GM18517 (cell line): ENCODE data around the gene KRT34.
"Not testable (repeated sequence)": the region's sequence is repeated elsewhere in the genome, so short reads cannot be mapped to it uniquely, and the experiment has no call there.

Experiments used
- ATAC-seq: cut with Tn5 transposase; IDR thresholded peaks from one replicate; pipeline ENCODE4 v1.9.1; 2021; ENCODE audit warnings: mild to moderate bottlenecking, moderate library complexity; ENCODE audit not compliant: unreplicated experiment

Gene KRT34

DNA sequence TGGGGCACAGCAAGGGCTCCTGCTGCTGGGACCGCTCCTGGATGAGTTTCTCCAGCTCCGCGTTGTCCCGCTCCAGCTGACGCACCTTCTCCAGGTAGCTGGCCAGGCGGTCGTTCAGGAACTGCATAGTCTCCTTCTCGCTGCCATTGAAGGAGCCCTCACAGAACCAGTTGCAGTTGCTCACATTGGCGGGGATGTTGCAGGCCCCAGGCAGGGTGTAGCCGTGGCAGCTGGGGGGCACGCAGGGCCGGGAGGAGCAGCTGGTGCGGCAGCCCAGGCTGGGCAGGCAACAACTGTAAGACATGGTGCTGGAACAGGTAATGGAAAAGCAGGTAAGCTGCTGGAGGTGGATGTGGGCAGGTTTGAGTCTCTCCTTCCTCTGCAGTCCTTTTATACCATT is at the start of gene KRT34:
TSS of gene KRT34 (minus strand) at position 364 of the 400 bp plus-strand sequence. CDS start at position 304, 60 bp downstream.
- ATAC-seq: not testable (repeated sequence)

DNA sequence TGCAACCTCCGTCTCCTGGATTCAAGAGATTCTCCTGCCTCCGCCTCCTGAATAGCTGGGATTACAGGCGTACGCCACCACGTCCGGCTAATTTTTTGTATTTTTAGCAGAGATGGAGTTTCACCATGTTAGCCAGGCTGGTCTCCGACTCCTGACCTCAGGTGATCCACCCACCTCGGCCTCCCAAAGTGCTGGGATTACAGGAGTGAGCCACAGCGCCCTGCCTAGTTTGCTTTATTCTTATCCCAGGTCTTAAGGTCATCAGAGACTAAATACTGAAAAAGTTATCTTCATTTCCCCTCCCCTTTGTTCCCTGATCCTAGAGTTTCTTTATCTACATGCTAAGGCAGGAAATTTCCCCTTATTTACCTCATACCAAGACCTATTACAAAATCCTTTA is 48.3 kb upstream of the KRT34 start:
- not testable (repeated sequence) for ATAC-seq

DNA sequence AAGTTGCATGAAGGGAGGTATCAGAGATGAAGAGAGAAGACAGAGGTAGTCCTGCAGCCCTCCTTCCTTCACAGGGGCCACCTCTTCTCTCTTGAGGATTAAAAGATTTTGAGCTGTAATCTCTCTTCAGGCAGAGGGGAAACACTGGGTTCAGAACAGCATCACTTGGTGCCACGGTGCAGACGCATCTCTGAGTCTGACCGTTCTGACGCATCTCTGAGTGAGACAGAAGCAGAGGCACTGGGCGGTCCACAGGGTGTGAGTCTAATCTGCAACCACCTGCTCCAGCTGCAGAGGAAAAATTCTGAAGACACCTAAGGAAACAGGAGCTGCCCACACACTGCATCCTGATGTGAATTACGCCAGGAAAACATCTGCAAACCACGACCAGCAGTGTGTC is 47.6 kb upstream of the KRT34 start:
- ATAC-seq: no peak

DNA sequence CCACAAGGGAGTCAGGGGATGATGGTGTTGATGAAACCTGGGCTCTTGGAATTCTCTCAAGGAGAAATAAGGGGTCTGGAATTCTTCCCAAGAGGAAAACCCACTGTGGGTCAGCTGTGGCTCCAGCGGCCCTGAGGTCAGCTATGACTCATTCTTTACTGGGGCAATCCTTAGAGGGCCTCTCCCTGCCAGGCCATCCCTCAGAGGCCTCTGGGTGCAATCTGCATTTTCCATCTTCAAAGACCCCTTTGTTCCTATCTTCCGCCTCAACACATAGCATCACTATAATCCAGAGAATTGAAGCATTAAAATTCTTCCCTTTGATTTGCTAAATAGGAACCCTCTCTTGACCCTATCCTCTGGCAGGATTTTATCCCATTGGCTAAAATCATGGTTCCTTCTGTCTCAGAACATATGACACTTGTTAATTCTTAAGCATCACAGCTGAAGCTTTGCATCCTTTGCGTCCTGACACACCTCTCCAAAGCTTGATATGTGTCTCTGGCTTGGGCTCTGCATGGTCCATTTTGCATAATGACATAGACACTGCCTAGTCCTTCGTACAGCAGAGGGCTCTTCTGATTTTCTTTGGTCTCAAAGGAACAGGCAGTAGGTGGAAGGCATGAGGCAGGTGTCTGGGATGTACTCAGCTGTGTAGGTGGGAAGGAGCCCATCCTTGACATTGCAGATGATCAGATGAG is 46.6 kb upstream of the KRT34 start:
- ATAC-seq: no peak

DNA sequence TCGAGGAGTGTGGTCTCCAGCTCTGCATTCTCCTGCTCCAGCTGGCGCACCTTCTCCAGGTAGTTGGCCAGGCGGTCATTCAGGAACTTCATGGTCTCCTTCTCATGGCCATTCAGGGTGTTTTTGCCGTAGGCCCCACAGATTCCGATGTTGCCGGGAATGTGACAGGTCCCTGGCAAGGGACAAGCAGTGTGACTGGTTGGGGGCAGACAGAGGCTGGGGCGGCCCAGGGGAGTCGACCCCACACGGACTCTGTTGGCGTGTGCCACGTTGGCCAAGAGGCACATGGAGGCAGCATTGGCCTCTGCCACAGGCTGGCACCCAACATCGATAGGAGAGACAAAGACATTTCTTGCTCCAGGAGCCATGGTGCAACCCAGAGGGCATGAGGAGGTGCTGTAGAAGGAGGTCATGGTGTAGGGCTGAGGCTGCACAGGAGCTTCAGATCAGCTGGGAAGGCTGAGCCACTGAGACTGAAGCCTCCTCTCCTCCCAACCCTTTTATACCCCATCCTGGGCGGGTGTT is 42.1 kb upstream of the KRT34 start, which contains the start of gene KRT37:
TSS of gene KRT37 (minus strand) at position 475 of the 525 bp plus-strand sequence. CDS start at position 413, 62 bp downstream.
- no peak for ATAC-seq

DNA sequence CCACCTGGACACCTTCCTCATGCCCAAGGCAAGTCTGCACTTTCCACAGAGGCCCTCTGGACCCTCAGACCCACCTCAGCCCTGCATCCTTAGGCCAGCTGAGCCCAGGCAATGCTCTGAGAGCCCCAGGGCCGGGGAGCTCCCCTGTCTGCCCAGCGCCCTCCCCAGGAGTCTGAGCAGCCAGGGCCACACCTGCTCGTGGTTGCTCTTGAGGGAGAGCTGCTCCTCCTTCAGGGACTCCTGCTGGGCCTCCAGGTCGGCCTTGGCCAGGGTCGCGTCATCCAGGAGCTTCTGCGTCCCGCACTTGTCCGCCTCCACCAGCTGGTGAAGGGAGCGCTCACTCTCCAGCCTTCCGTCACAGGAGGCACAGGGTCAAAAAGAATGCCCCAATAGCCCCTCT is 40.5 kb upstream of the KRT34 start:
- not testable (repeated sequence) for ATAC-seq

DNA sequence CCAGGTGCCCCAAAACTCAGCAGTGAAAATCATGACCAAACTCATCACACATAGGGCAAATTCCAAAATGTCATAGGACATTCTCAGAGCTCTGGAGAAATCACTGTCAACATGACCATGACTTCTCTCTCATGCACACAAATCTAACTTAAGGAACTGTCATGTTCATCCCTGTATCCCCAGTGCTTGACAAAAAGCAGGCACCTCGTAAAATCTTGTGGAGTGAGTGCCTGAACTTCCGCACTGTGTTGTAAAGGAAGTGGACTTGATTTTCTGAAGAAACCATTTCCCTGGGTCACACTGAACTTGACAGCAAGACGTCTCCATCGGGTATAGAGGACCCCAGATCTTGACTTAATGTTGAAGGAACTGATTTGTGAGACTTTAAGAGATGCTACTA is 39.5 kb upstream of the KRT34 start:
- ATAC-seq: no peak

DNA sequence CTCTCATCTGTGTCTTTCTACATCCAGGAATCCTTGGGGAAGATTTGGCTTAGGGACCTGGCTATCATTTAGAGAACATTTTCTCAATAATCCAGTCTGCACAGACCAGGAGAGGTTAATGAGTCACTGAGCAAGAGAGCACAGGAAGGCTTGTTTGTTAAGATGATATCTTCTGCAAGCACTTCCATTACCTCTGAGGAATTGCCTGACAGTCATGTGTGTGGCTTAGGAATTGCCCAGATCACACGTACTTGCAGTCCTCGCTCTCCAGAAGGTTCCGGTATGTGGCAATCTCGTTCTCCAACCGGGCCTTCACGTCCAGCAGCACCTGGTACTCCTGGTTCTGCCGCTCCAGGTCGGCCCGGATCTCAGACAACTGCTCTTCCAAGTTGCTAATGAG is 39.0 kb upstream of the KRT34 start:
- no peak for ATAC-seq

DNA sequence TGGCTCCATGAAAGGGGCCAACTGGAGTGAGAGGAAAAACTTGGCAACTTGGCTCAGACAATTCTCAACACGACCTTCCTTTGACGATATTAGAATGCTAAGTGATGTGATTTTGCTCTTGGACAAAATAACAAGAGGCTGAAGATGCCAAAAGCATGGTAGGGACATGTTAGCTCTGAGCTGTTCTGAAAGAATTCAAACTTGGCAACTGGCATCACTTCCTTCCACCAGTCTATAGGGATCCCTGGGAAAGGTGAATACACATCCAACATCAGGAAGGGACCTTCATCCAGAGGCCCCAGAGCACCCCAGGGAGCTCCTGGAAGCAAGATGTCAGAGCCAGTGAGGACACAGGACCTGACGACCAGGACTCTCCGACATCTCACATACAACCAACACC is 38.0 kb upstream of the KRT34 start:
- no peak for ATAC-seq

DNA sequence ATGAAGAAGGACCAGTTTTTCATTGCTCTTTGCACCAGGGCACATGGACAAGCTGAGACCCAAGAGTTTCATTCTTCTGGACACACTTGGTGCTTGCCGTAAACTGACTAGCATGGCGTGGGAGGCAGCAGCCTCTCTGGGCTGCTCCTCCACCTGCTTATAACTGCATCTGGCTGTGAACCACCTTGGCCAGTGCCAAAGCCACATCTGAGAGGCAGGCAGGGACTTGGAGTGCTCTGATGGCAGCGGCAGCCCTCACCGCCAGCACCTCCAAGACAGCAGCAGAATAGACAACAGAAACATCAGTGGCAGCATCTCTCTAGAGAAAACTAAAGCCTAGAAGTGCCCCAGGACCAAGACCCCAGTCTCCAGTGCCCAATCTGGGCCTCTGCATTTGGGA is 37.6 kb upstream of the KRT34 start:
- ATAC-seq: no peak

DNA sequence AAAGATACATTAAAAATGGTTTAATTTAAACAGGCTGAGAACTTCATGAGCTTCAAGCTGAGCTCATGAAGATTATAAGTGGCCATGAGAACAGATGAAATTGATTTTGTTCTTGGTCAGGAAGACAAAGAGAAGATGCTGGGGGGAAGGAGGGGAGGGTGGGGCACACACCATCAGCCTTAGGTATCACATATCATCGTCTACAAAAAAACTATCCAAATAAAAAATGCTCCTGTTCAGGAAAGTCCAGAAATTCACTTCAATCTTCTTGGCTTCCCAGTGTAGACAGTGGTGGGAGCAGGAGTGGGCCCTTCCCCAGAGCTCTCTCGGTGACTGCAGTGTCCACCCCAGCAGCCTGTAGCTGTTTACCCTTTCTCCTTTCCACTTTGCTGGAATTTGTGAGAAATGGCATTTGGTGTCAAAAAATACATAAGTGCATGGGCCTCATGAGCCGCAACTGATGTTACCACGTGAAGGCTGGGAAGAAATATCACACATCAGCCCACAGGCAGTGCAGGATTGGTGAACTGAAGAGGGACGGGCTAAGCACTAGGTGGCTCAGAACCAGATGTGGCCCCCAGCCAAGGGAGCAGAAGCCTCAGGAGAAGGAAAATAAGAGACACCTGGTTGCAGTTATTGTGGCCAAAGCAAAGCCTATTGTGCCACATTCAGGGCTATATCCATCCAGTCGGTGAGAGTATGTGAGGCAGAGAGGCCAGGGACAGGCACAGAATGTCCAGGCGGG is 36.2 kb upstream of the KRT34 start:
- no peak for ATAC-seq

DNA sequence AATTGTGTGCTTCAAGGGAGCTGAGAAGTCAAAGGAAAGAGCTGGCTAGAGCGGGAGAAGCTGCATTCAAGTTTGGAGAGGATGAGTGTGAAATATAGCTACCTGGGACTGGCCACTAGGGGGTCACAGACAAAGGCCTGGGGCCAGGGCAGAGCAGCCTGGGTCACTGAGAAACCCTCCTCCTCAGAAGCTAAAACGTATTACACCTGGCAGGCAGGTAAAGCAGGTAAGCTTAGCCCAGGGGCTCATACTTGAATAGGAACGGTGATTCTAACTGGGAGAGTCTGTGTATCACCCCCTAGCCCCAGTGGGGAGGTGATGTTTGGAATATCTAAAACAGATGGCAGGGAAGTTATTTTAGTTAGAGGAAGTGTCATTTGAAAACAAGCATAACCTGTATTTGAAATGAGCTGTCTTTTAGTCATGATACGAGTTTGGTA is 35.5 kb upstream of the KRT34 start:
- no peak for ATAC-seq

DNA sequence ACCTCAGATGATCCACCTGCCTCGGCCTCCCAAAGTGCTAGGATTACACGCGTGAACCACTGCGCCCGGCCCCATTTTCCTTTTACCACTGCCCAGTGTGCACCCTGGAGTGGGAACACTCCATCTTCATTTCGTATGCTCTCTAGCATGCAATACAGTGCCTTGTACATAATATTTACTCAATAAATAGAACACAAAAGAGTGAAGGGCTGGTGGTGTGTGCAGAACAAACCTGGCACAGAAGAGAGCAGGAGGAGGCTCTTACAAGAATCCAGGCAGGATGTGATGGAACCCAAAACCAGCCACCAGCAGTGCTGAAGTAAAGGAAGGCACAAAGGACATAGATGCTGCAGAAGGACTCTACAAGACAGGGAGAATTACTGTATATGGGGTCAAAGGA is 35.0 kb upstream of the KRT34 start:
- ATAC-seq: no peak

DNA sequence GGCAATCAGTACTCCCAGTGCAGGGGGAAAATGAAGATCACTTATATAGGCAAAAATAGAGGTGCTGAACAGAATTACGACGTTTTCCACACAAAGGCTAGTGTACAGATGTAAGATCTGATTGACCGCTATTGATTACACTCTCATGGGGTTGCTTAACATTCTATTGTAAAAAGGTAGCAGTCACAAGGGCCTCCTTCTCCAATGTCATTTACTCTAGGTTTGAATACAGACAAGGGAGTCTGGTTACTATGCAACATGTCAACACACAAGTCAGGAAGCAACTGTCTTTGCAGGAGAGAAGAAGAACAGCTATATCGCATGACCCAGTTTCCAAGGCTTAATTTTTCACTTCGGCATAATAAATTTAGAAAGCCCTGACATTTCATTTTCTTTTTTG is 34.4 kb upstream of the KRT34 start:
- no peak for ATAC-seq

DNA sequence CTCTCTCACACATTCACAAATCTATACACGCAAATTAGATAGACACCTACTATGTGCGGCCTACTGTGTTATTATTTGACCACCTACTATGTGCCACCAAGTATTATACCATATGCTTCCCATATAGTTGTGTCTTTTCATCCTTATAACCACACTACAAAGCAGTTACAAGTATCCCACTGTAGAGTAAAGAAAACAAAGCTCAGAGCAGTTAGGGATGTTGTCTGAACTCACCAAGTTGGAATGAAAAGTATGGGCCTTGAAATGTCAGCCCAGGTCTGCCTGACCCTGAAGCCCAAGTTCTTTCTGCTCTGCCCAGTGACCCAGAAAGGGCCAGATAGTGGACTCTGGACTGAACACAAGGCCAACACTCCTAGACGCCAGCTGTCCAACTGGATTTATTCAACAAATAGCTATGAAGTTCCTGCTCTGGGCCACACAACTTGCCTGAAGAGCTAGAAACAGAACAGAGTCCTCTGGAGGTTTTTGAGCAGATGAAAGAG is 33.8 kb upstream of the KRT34 start:
- ATAC-seq: no peak

DNA sequence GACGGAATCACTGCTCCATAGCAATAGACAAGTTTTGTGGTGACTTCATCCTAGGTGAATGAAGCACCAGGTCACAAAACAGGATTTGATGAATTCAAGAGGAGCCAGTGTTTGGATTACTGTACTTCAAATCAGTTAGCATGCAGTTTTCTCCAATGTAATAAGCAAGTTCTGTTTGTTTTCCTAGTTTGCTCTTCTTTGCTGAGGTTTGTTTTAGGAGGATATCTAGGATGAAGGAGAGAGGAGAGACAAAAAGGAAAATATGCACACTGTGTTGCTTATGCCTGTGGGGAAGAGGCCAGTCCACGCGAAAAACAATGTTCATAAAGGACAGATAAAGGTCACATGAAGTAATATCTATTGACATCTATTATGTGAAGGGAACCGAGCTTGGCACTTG is 33.3 kb upstream of the KRT34 start:
- ATAC-seq: no peak

DNA sequence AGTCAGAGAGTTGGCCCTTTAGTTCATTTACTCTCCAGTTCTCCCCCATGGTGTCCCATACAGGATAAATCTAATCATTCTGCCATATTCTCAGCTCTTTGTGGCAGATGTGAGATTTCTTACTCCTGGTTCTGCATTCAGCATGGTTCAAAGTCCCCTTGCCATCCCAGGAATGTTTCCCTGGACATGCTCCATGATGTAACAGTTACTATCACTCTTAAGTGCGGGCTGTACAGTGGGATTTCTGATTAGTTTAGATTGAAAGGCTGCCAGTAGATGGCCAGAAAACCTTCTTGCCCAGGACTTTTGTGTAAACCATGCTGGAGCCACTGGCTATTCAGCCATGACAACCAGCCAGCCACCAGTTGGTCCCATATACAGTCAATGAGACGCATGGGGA is 31.9 kb upstream of the KRT34 start:
- no peak for ATAC-seq

DNA sequence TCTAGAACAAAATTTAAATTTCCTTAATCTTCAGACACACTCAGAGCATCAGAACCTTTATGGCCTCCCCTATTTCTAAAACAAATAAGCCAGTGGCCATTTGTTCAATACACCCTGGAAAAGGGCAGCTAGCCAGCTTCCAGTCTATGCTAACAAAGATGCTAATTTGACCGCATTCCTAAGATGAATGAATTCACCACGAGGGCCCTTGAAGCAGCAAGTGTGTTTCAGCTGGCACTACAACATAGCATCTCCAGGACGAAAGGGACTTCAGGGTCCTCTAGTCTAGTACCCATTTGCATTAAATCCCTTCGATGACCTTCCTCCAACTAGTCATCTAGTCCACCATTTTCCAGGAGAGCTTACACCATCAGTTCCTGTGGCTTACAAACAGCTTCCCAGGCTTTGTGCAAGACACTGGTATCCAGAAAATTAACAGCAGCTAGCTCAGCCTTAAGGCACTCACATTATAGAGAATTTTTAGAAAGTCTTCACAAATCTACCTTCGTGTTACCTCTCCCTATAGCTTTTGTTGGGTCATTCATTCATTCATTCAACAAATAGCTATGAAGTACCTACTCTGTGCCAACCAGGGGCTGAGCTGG is 31.3 kb upstream of the KRT34 start:
- no peak for ATAC-seq

DNA sequence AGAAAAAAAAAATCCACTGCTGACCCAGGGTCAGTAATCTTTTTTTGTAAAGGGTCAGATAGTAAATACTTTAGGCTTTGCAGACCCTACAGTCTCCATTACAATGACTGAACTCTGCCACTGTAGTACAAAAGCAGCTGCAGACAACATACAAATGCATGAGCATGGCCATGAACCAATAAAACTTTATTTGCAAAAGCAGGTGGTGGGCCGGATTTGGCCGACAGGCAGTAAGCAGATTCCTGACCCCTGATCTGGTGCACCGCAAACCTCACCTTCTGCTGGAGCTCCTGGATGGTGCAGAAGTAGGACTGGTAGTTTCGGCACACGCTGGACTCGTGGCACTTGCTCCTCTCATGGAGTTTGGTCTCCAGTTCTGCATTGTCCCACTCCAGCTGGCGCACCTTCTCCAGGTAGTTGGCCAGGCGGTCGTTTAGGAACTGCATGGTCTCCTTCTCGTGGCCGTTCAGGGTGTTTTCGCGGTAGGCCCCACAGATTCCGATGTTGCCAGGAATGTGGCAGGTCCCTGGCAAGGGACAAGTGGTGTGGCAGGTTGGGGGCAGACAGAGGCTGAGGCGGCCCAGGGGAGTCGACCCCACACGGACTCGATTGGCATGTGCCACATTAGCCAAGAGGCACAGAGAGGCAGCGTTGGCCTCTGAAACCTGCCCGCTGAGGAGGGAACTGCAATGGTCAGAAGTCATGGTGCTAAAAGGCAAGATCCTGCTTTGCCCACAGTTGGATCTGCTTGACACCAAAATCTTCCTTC is 29.1 kb upstream of the KRT34 start:
- ATAC-seq: no peak

DNA sequence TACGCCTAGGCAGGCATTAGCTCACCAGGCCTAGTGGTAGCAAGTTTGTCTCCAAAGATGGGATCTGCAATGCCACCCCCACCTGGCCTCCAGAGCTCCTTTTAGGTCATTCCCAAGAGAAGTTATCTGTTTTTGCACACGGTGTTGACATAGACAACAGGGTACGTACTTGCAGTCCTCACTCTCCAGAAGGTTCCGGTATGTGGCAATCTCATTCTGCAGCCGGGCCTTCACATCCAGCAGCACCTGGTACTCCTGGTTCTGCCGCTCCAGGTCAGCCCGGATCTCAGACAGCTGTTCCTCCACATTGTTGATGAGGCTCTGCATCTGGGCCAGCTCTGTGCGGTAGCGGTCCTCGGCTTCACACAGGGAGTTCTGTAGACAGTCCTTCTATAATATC is 25.1 kb upstream of the KRT34 start:
- no peak for ATAC-seq

DNA sequence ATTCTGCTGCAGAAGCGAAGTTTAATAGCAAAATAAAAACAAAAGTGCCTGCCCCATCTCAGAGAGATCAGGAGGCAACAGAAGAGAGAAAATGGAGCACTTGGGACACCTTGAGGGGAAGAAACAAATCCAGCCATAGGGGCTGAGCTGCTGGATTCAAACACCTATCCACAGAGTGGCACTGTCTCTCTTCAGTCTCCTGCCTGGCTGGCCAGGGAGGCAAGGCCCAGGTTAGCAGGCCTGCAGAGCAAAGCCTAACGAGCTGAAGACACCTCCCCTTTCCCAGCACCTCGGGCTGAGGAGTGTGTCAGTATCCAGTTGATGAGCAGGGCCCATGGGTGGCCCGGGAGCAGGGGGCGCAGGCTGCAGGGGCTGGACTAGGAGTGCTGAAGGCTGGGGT is 24.1 kb upstream of the KRT34 start:
- no peak for ATAC-seq
